A549 (cell line): Measurements from ENCODE around the gene FKBP1A.

Experiments used
- CHD2 ChIP-seq: fragments of 150-350 bp; IDR thresholded peaks from 2 replicates; pipeline ENCODE4 v1.6.1; 2014; ENCODE audit warnings: low read length; ENCODE audit not compliant: partially characterized antibody
- CHD4 ChIP-seq: fragments of 200-600 bp; sonication (generic); IDR thresholded peaks from 2 replicates; pipeline ENCODE4 v1.6.1; 2016; ENCODE audit warnings: antibody characterized with exemption, mild to moderate bottlenecking, borderline replicate concordance
- MAFK ChIP-seq: fragments of 450-650 bp; IDR thresholded peaks from 2 replicates; pipeline ENCODE4 v1.6.1; 2014; ENCODE audit not compliant: partially characterized antibody
- MYC ChIP-seq: IDR thresholded peaks from 2 replicates; pipeline ENCODE4 v1.6.1; 2012; ENCODE audit warnings: mild to moderate bottlenecking, inconsistent platforms, low read length, improper control_type of control experiment, borderline replicate concordance
- POLR2A ChIP-seq: IDR thresholded peaks from 2 replicates; pipeline ENCODE4 v1.6.1; 2012; ENCODE audit warnings: mild to moderate bottlenecking, low read length
- ZNF302 ChIP-seq: fragments of 250-450 bp; sonication (Bioruptor Pico); IDR thresholded peaks from 2 replicates; pipeline ENCODE4 v1.9.0; 2021; ENCODE audit warnings: inconsistent platforms, mild to moderate bottlenecking, moderate library complexity
- TF ChIP-seq, protein P1 (sequence below): fragments of >200 bp; sonication (Bioruptor Twin); formaldehyde crosslinking; IDR thresholded peaks from 3 replicates; pipeline ENCODE4 v1.5.1; 2016

DNA sequence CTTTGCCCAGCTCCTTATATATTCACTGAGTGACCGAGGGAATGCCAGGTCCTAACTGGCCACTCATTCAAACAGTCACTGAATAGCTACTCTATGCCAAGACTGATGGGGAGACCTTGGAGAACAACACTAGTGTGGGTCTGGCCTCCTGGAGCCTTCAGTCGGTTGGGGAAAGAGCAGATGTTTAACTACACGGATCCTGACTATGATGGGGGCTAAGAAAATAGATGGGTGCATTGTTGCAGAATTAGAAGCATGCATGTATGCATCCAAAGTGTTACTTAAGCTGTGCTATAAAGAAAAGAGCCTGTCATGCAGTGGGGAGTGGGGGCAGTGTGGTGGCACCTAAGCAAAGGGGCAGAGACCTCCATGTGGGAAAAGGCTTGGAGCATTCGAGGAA lies 6.5 kb downstream of the FKBP1A start:
- TF ChIP-seq POLR2A (no peak), CHD2 (no peak), MYC (no peak), MAFK (no peak), ZNF302 (CRISPR knock-in tag) (no peak), CHD4 (no peak)
- TF ChIP-seq, protein P1, sequence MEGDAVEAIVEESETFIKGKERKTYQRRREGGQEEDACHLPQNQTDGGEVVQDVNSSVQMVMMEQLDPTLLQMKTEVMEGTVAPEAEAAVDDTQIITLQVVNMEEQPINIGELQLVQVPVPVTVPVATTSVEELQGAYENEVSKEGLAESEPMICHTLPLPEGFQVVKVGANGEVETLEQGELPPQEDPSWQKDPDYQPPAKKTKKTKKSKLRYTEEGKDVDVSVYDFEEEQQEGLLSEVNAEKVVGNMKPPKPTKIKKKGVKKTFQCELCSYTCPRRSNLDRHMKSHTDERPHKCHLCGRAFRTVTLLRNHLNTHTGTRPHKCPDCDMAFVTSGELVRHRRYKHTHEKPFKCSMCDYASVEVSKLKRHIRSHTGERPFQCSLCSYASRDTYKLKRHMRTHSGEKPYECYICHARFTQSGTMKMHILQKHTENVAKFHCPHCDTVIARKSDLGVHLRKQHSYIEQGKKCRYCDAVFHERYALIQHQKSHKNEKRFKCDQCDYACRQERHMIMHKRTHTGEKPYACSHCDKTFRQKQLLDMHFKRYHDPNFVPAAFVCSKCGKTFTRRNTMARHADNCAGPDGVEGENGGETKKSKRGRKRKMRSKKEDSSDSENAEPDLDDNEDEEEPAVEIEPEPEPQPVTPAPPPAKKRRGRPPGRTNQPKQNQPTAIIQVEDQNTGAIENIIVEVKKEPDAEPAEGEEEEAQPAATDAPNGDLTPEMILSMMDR, result no peak
